MCF 10A (cell line): ENCODE data around the gene LMLN. TPM values are rescaled to one million over a fixed set of nuclear protein-coding genes. Genes with fewer than 3 reads are reported as not detected.
"Not testable (repeated sequence)": the region's sequence is repeated elsewhere in the genome, so short reads cannot be mapped to it uniquely, and the experiment has no call there.

Experiments
- BruUV-seq: library from RNA; stranded (reverse); fragments of 400-500 nt; replicated peaks from 2 replicates; lab custom pipeline; 2021; lab: Mats Ljungman, UMichigan
- CTCF ChIA-PET: fragments of 300-600 bp; sonication (Branson Sonifier 250); formaldehyde crosslinking; extraction: SDS; loops from one replicate; lab custom pipeline; 2021; ENCODE audit warnings: antibody characterized with exemption, inconsistent platforms; lab: Yijun Ruan, JAX
- POLR2A ChIA-PET: fragments of 300-600, 350-650 bp; sonication (Branson Sonifier 250); formaldehyde crosslinking; extraction: SDS; loops from one replicate; lab custom pipeline; 2020; ENCODE audit warnings: antibody characterized with exemption, inconsistent platforms; lab: Yijun Ruan, JAX
- DNase-seq: peaks from one replicate; pipeline ENCODE4 v3.0.0-alpha.2; 2018; ENCODE audit not compliant: unreplicated experiment
- H3K27ac Mint-ChIP-seq: one replicate; pipeline ENCODE4 v1.8.0; 2022; ENCODE audit warnings: mild to moderate bottlenecking, low read depth, mixed read lengths; ENCODE audit not compliant: unreplicated experiment
- H3K27me3 Mint-ChIP-seq: one replicate; pipeline ENCODE4 v1.8.0; 2022; ENCODE audit warnings: mixed read lengths; ENCODE audit not compliant: insufficient read depth, unreplicated experiment
- H3K36me3 Mint-ChIP-seq: one replicate; pipeline ENCODE4 v1.8.0; 2022; ENCODE audit warnings: mild to moderate bottlenecking, moderate library complexity, mixed read lengths; ENCODE audit not compliant: insufficient read depth, unreplicated experiment
- H3K4me1 Mint-ChIP-seq: one replicate; pipeline ENCODE4 v1.8.0; 2022; ENCODE audit warnings: mixed read lengths; ENCODE audit not compliant: insufficient read depth, unreplicated experiment
- H3K4me3 Mint-ChIP-seq: one replicate; pipeline ENCODE4 v1.8.0; 2022; ENCODE audit warnings: mild to moderate bottlenecking, moderate library complexity, mixed read lengths; ENCODE audit not compliant: unreplicated experiment
- H3K9me3 Mint-ChIP-seq: one replicate; pipeline ENCODE4 v1.8.0; 2022; ENCODE audit warnings: mixed read lengths; ENCODE audit not compliant: unreplicated experiment
- intact Hi-C: fragments of 100-400 bp; cut with micrococcal nuclease; formaldehyde crosslinking; loops from 2 replicates; pipeline ENCODE4 v1.14.1; 2022
- total RNA-seq: library from RNA; stranded (reverse); gene quantifications from 2 replicates; pipeline ENCODE4 v1.2.3, GENCODE V29; 2022
- TF ChIP-seq, protein P1 (sequence below): fragments of 200-600 bp; IDR thresholded peaks from one replicate; pipeline ENCODE4 v1.8.0; 2022; ENCODE audit warnings: antibody characterized with exemption, mild to moderate bottlenecking; ENCODE audit not compliant: unreplicated experiment

LMLN gene
- total RNA-seq, 1 experiment from 2014 or later = 8.0 TPM

DNA sequence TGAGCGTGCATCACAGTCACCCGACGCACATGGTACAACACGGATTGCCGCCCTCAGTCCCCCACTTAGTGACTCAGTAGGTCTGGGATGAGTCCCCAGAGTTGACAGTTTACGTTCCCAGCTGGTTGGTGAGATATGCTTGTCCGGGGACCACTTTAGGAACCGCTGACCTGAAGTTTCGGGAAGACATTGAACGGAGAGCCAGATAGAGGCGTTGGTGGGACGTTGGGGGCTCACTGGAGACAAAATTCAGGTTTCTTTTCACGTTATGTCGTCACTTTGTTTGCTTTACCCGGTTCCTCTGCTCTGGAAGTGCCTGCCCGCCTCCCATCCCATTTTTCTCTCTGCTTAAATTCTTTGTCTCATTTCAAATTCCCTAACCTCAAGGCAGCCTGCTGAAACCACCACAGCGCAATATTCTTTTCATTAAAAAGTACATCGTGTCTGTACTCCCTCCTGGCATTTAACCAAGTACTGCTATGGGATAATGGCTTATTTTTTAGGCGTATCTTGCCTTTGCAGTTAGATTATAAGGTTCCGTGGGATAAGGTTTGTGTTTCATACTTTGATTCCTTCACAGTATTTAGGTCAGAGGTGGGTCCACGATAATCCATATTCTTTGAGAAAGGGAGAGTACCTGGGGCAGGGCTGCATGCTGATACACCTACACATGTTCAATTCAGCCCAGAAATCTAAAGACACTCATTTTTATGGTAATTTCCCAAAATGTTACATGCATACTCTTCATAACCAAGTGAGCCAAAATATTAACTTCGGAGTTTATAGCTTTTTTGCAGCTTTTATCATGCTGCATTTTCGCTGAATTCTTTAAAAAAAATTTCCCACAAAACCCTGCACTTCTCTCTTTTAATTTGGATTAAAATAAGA, 921 bp downstream of the LMLN start:
- intact Hi-C loops = loop anchor here (1.0 kb wide), 1 partner anchor 111 kb away; no protein-coding TSS in a partner anchor
- Mint-ChIP-seq H3K4me3 (peak overlapping the region; percentile 94), H3K27me3 (no peaks in the 10 kb centered on the region), H3K36me3 (peaks cover 42% of the 10 kb centered on the region), H3K9me3 (no peaks in the 10 kb centered on the region), H3K4me1 (peaks cover 45% of the 10 kb centered on the region), H3K27ac (peak overlapping the region; percentile 95)
- POLR2A ChIA-PET = interaction anchor here (0.7 to 3.7 kb wide), 6 partner anchors 8 to 210 kb away, joined by 3 to 40 read pairs (median 5); partner anchors contain the start of gene RPL35A
- TF ChIP-seq, protein P1, sequence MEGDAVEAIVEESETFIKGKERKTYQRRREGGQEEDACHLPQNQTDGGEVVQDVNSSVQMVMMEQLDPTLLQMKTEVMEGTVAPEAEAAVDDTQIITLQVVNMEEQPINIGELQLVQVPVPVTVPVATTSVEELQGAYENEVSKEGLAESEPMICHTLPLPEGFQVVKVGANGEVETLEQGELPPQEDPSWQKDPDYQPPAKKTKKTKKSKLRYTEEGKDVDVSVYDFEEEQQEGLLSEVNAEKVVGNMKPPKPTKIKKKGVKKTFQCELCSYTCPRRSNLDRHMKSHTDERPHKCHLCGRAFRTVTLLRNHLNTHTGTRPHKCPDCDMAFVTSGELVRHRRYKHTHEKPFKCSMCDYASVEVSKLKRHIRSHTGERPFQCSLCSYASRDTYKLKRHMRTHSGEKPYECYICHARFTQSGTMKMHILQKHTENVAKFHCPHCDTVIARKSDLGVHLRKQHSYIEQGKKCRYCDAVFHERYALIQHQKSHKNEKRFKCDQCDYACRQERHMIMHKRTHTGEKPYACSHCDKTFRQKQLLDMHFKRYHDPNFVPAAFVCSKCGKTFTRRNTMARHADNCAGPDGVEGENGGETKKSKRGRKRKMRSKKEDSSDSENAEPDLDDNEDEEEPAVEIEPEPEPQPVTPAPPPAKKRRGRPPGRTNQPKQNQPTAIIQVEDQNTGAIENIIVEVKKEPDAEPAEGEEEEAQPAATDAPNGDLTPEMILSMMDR = no peak
- CTCF ChIA-PET = interaction anchor here (0.5 kb wide), 1 partner anchor 109 kb away, joined by 4 read pairs; no protein-coding TSS in a partner anchor
- BruUV-seq = no TSS peak
- DNase-seq = no peak

DNA sequence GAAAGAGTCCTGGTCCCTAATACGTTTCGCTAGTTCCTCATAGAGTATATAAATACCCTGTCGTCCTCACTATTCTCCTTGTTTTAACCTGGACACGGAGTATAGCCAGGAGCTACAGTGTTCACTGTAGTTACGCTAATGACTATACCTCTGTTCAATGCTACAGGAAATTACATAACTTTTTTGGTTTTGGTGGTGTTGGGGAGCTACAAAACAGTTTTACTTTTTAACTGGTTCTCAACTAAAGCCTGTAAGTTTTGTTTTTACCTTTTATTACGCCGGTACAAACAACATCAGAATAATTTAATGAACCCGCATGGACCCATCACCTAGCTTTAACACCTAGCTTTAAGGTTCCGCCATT, 1.5 kb downstream of the LMLN start:
- no peaks in the 10 kb centered on the region for H3K27me3 Mint-ChIP-seq
- no peak overlapping the region for H3K27ac Mint-ChIP-seq
- no TSS peak for BruUV-seq
- CTCF ChIA-PET = interaction anchor here (0.6 kb wide), 3 partner anchors 10 to 56 kb away, joined by 3 to 5 read pairs (median 5); no protein-coding TSS in a partner anchor
- peaks cover 45% of the 10 kb centered on the region for H3K4me1 Mint-ChIP-seq
- H3K9me3 Mint-ChIP-seq = no peaks in the 10 kb centered on the region
- peak overlapping the region; percentile 94 for H3K4me3 Mint-ChIP-seq
- TF ChIP-seq, protein P1 = no peak
- POLR2A ChIA-PET = interaction anchor here (0.7 to 3.7 kb wide), 6 partner anchors 9 to 110 kb away, joined by 3 to 40 read pairs (median 5); partner anchors contain the start of gene RPL35A
- intact Hi-C loops = no loop called here
- DNase-seq = no peak
- peaks cover 35% of the 10 kb centered on the region for H3K36me3 Mint-ChIP-seq

DNA sequence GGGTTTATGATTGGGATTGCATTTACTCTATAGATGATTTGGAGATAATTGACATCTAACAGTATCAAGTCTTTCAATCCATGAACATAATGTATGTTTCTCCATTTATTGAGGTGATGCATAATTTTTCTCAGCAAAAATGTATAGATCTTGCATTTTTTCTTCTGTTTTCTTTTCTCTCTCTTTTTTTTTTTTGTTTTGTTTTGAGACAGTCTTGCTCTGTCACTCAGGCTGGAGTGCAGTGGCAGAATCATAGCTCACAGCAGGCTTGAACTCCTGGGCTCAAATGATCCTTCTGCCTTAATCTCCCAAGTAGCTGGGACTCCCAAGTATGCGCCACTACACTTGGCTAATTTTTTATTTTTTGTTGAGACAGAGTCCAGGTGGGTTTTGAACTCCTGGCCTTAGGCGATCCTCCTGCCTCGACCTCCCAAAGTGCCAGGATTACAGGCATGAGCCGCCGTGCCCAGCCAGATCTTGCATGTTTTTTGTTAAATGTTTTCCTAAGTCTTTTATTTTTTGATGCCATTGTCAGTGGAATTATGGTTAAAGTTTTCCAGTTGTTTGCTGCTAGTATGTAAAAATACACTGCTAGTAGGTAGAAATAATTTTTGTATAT, 3.1 kb downstream of the LMLN start:
- intact Hi-C loops = no loop called here
- Mint-ChIP-seq H3K9me3 (peaks cover 13% of the 10 kb centered on the region), H3K27me3 (no peaks in the 10 kb centered on the region), H3K27ac (no peak overlapping the region), H3K4me1 (peaks cover 34% of the 10 kb centered on the region), H3K4me3 (no peak overlapping the region), H3K36me3 (peaks cover 20% of the 10 kb centered on the region)
- ChIA-PET CTCF (interaction anchor here (0.7 kb wide), 1 partner anchor 130 kb away, joined by 3 read pairs; no protein-coding TSS in a partner anchor), POLR2A (interaction anchor here (0.7 to 3.7 kb wide), 3 partner anchors 9 to 20 kb away, joined by 4 to 40 read pairs (median 4); partner anchors contain the start of gene RPL35A)
- TF ChIP-seq, protein P1 = no peak
- DNase-seq = no peak
- BruUV-seq = no TSS peak

DNA sequence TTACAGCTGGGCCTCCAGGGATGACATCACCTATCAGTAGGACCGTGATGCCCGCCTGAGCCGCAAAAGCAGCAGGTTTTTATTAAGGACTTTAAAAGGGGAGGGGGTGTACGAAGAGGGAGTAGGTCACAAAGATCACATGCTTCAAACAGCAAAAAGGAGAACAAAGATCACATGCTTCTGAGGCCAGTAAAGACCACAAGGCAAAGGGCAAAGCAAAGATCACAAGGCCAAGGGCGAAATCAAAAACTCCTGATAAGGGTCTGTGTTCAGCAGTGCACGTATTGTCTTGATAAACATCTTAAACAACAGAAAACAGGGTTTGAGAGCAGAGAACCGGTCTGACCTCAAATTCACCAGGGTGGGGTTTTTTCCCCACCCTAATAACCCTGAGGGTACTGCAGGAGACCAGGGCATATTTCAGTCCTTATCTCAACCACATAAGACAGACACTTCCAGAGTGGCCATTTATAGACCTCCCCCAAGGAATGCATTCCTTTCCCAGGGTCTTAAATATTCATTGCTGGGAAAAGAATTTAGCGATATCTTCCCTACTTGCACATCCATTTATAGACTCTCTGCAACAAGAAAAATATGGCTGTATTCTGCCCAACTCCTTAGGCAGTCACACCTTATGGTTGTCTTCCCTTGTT, 7.4 kb downstream of the LMLN start:
- H3K27ac Mint-ChIP-seq, DNase-seq, POLR2A ChIA-PET, H3K4me1 Mint-ChIP-seq, BruUV-seq, H3K4me3 Mint-ChIP-seq, intact Hi-C loops, H3K36me3 Mint-ChIP-seq, H3K27me3 Mint-ChIP-seq: not testable (repeated sequence)
- CTCF ChIA-PET = interaction anchor here (0.6 kb wide), 1 partner anchor 24 kb away, joined by 3 read pairs; no protein-coding TSS in a partner anchor
- peaks cover 19% of the 10 kb centered on the region for H3K9me3 Mint-ChIP-seq
